GM13976 (cell line): Measurements from ENCODE around the gene FBN1.

Source experiments
- DNase-seq: peaks from one replicate; pipeline ENCODE4 v3.0.0; 2012; ENCODE audit warnings: low spot score
- CTCF ChIP-seq: IDR thresholded peaks from 2 replicates; pipeline ENCODE4 v1.5.1; 2012; ENCODE audit warnings: borderline replicate concordance, mild to moderate bottlenecking; ENCODE audit not compliant: insufficient read depth; ENCODE audit errors: extremely low read depth, missing control alignments, control extremely low read depth
- in situ Hi-C: fragments of 300-500 bp; cut with MboI; formaldehyde crosslinking; loops from one replicate; pipeline ENCODE4 v1.12.0; 2022; ENCODE audit warnings: low sequenced_read_pairs, mixed read lengths, inconsistent platforms; ENCODE audit not compliant: unreplicated experiment

Gene FBN1

GRCh38 chr15:48644467-48644826 is 1.1 kb downstream of the FBN1 start:
- in situ Hi-C loops, result loop anchor here (25.0 kb wide), 1 partner anchor 282 kb away; no protein-coding TSS in a partner anchor
- peak; percentile 53 for DNase-seq
- TF ChIP-seq CTCF, result no peak

- in situ Hi-C loops, result loop anchor here (25.0 kb wide), 1 partner anchor 282 kb away; no protein-coding TSS in a partner anchor
- no peak for DNase-seq
- TF ChIP-seq CTCF, result no peak
Measured at GRCh38 chr15:48643776-48644466, 1.6 kb downstream of the FBN1 start.

GRCh38 chr15:48643206-48643605 is 2.3 kb downstream of the FBN1 start:
- in situ Hi-C loops, result loop anchor here (25.0 kb wide), 1 partner anchor 281 kb away; no protein-coding TSS in a partner anchor
- no peak for TF ChIP-seq CTCF
- no peak for DNase-seq

GRCh38 chr15:48642795-48643194 is 2.7 kb downstream of the FBN1 start:
- in situ Hi-C loops, result loop anchor here (25.0 kb wide), 1 partner anchor 280 kb away; no protein-coding TSS in a partner anchor
- DNase-seq, result no peak
- no peak for TF ChIP-seq CTCF

GRCh38 chr15:48641416-48641815 is 4.1 kb downstream of the FBN1 start:
- DNase-seq, result peak; percentile 26
- in situ Hi-C loops, result loop anchor here (25.0 kb wide), 1 partner anchor 279 kb away; no protein-coding TSS in a partner anchor
- TF ChIP-seq CTCF, result peak; percentile 16

- DNase-seq, result no peak
- TF ChIP-seq CTCF, result no peak
- in situ Hi-C loops, result loop anchor here (25.0 kb wide), 1 partner anchor 277 kb away; no protein-coding TSS in a partner anchor
Measured at GRCh38 chr15:48638963-48639362, 6.5 kb downstream of the FBN1 start.

- TF ChIP-seq CTCF, result no peak
- in situ Hi-C loops, result loop anchor here (25.0 kb wide), 1 partner anchor 275 kb away; no protein-coding TSS in a partner anchor
- no peak for DNase-seq
Measured at GRCh38 chr15:48637639-48638038, 7.9 kb downstream of the FBN1 start.
